GM12875 (cell line): Measurements from ENCODE around the gene ACSF3.

Source experiments
- H3K4me3 ChIP-seq: one replicate; pipeline ENCODE4 v1.5.1; 2011; ENCODE audit warnings: low read depth, low read length, control low read depth
- TF ChIP-seq, protein P1 (sequence below): IDR thresholded peaks from 2 replicates; pipeline ENCODE4 v1.5.1; 2011; ENCODE audit warnings: low read depth, mild to moderate bottlenecking, control low read depth, inconsistent platforms, low read length, moderate library complexity, borderline replicate concordance; ENCODE audit not compliant: insufficient read depth

The ACSF3 gene

GRCh38 chr16:89190150-89190958 lies 96.7 kb downstream of the ACSF3 start:
- TF ChIP-seq, protein P1, sequence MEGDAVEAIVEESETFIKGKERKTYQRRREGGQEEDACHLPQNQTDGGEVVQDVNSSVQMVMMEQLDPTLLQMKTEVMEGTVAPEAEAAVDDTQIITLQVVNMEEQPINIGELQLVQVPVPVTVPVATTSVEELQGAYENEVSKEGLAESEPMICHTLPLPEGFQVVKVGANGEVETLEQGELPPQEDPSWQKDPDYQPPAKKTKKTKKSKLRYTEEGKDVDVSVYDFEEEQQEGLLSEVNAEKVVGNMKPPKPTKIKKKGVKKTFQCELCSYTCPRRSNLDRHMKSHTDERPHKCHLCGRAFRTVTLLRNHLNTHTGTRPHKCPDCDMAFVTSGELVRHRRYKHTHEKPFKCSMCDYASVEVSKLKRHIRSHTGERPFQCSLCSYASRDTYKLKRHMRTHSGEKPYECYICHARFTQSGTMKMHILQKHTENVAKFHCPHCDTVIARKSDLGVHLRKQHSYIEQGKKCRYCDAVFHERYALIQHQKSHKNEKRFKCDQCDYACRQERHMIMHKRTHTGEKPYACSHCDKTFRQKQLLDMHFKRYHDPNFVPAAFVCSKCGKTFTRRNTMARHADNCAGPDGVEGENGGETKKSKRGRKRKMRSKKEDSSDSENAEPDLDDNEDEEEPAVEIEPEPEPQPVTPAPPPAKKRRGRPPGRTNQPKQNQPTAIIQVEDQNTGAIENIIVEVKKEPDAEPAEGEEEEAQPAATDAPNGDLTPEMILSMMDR = no peak
- H3K4me3 ChIP-seq = no peak overlapping the region

DNA sequence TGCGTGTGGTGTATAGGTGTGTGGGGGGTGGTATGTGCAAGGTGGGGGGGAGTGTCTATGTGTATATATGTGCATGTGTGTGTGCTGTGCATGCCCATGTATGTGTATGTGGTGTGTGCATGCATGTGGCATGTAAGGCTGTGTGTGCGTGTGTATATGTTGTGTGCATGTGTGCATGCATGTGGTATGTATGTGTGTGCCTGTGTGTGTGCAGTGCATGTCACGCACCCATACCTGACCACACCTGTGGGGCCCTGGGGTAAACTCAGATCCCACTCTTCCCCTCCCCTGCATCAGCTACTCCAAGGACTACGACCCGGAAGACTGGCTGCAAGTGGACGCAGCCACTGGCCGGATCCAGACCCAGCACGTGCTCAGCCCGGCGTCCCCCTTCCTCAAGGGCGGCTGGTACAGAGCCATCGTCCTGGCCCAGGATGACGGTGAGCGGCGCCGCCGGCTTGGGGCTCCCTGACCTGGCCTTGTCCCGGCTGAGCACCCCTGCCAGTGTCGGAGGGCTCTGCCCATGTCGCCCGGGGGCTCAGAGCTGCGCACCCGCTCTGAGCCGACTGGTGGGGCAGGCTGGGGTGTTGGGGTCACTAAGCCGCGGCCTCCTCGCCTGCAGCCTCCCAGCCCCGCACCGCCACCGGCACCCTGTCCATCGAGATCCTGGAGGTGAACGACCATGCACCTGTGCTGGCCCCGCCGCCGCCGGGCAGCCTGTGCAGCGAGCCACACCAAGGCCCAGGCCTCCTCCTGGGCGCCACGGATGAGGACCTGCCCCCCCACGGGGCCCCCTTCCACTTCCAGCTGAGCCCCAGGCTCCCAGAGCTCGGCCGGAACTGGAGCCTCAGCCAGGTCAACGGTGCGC lies 97.6 kb downstream of the ACSF3 start:
- no peak overlapping the region for H3K4me3 ChIP-seq

DNA sequence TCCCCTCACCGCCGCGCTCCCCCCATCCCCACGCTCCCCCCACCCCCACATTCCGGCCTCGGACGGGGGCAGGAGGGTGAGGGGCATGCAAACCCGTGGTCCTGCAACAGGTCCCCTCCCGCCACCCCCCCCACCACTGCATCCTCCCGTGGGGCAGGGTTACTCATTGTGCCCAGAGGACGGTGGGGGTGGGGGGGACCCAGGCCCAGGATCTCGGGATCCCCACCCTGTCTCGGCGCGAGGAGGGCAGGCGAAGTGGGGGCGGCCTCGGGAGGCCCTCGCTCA lies 98.2 kb downstream of the ACSF3 start:
- no peak overlapping the region for H3K4me3 ChIP-seq
- TF ChIP-seq, protein P1 = no peak

More for the DNA sequence above, 97.6 kb downstream of the ACSF3 start:
- TF ChIP-seq, protein P1 = no peak

GRCh38 chr16:89192186-89192955 lies 98.7 kb downstream of the ACSF3 start:
- peak overlapping the region; percentile 40 for H3K4me3 ChIP-seq

DNA sequence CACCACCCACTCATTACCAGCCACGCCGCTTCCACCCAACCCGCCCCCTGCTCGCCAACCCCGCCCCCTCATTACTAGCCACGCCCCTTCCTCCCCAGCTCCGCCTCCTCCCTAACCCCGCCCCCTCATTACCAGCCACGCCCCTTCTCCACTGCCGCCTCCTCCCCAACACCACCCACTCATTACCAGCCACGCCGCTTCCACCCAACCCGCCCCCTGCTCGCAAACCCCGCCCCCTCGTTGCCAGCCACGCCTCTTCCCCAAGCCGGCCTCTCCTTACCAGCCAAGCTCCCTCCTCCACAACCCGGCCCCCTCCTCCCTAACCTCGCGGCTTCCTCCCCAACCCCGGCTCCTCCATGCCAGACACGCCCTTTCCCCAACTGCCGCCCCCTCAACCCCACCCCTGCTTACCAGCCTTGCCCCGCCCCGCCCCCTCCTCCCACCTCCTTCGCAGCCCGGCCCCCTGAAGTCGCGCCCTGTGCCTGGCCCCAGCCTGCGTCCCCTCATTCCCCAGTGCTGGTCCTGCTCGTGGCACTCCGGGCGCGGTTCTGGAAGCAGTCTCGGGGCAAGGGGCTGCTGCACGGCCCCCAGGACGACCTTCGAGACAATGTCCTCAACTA lies 99.4 kb downstream of the ACSF3 start:
- TF ChIP-seq, protein P1 = no peak
- no peak overlapping the region for H3K4me3 ChIP-seq

DNA sequence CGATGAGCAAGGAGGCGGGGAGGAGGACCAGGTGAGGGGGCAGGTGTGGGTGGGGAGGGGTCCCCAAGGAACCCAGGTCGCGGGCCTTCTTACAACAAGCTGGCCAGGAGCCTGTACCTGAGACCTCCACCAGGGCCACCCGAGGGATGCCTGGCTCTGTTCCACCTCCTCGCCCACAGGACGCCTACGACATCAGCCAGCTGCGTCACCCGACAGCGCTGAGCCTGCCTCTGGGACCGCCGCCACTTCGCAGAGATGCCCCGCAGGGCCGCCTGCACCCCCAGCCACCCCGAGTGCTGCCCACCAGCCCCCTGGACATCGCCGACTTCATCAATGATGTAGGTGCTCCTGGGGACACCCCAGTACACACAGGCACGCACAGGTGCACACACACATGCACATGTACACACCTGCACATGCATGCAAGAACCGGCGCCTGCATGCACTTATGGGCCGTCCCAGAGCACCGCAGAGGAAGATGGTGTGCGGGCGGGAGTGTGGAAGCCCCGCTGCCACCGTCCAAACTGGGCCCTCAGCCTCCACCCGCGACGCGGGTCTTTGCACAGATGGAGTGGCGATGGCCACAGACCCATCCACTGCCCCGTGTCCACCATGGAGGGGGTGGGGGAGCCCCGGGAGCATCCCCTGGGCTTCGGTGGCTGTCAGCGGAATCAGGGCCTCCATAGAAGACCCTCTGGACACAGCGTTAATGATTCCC lies 100.1 kb downstream of the ACSF3 start:
- TF ChIP-seq, protein P1 = no peak
- no peak overlapping the region for H3K4me3 ChIP-seq
